GM23338 (cell line): ENCODE measurements around the gene ERC2. TPM values are rescaled to one million over a fixed set of nuclear protein-coding genes. Genes with fewer than 3 reads are reported as not detected.

Experiments
- ATAC-seq: fragments of 200-7000 bp; cut with Tn5 transposase; 3 replicates; pipeline ENCODE4 v1.9.1; 2020
- DNase-seq: peaks from one replicate; pipeline ENCODE4 v3.0.0-alpha.2; 2015; ENCODE audit warnings: low spot score
- H2AFZ ChIP-seq: fragments of 200-600 bp; sonication (generic); 2 replicates; pipeline ENCODE4 v1.8.0; 2016; ENCODE audit warnings: antibody characterized with exemption, mild to moderate bottlenecking, moderate library complexity
- H3F3A ChIP-seq: fragments of 200-600 bp; sonication (generic); replicated peaks from 2 replicates; pipeline ENCODE4 v1.8.0; 2017; ENCODE audit warnings: antibody characterized with exemption, mixed run types, low read depth
- H3K27ac ChIP-seq: fragments of 200-600 bp; sonication (generic); 2 replicates; pipeline ENCODE4 v1.6.1; 2016; ENCODE audit warnings: low read depth
- H3K27me3 ChIP-seq: fragments of 200-600 bp; sonication (generic); 2 replicates; pipeline ENCODE4 v1.8.0; 2016; ENCODE audit warnings: mild to moderate bottlenecking, mixed run types, moderate library complexity; ENCODE audit not compliant: insufficient read depth
- H3K36me3 ChIP-seq: fragments of 200-600 bp; sonication (generic); 2 replicates; pipeline ENCODE4 v1.8.0; 2016; ENCODE audit warnings: mild to moderate bottlenecking; ENCODE audit not compliant: insufficient read depth
- H3K4me1 ChIP-seq: fragments of 200-600 bp; sonication (generic); 2 replicates; pipeline ENCODE4 v1.8.0; 2016; ENCODE audit warnings: mild to moderate bottlenecking, moderate library complexity; ENCODE audit not compliant: insufficient read depth
- H3K4me2 ChIP-seq: fragments of 200-600 bp; sonication (generic); 2 replicates; pipeline ENCODE4 v1.7.1; 2017; ENCODE audit warnings: mixed run types
- H3K4me3 ChIP-seq: fragments of 200-600 bp; sonication (generic); 2 replicates; pipeline ENCODE4 v1.6.1; 2016; ENCODE audit warnings: mixed run types
- H3K79me2 ChIP-seq: fragments of 200-600 bp; sonication (generic); replicated peaks from 2 replicates; pipeline ENCODE4 v1.8.0; 2017; ENCODE audit warnings: mild to moderate bottlenecking; ENCODE audit not compliant: insufficient read depth
- H3K9me2 ChIP-seq: fragments of 200-600 bp; sonication (generic); 2 replicates; pipeline ENCODE4 v1.8.0; 2017; ENCODE audit not compliant: insufficient read depth
- H4K20me1 ChIP-seq: fragments of 200-600 bp; sonication (generic); replicated peaks from 2 replicates; pipeline ENCODE4 v1.8.0; 2017; ENCODE audit warnings: mild to moderate bottlenecking; ENCODE audit not compliant: insufficient read depth
- H3K27ac Mint-ChIP-seq: 2 replicates; pipeline ENCODE4 v1.8.0; 2020; ENCODE audit warnings: inconsistent platforms, mild to moderate bottlenecking, moderate library complexity, mixed read lengths
- H3K27me3 Mint-ChIP-seq: 3 replicates; pipeline ENCODE4 v1.8.0; 2022; ENCODE audit warnings: low read depth, mild to moderate bottlenecking, moderate library complexity, mixed read lengths, inconsistent platforms; ENCODE audit not compliant: insufficient read depth, poor library complexity
- H3K36me3 Mint-ChIP-seq: 3 replicates; pipeline ENCODE4 v1.8.0; 2021; ENCODE audit warnings: low read depth, mild to moderate bottlenecking, inconsistent platforms, moderate library complexity, mixed read lengths
- H3K4me1 Mint-ChIP-seq: 3 replicates; pipeline ENCODE4 v1.8.0; 2020; ENCODE audit warnings: mild to moderate bottlenecking, inconsistent platforms, mixed read lengths
- H3K4me3 Mint-ChIP-seq: 3 replicates; pipeline ENCODE4 v1.8.0; 2021; ENCODE audit warnings: moderate library complexity, mild to moderate bottlenecking, inconsistent platforms, mixed read lengths
- H3K9me3 Mint-ChIP-seq: 3 replicates; pipeline ENCODE4 v1.8.0; 2020; ENCODE audit warnings: moderate library complexity, mild to moderate bottlenecking, inconsistent platforms, mixed read lengths
- EZH2 ChIP-seq: fragments of 200-600 bp; sonication (generic); IDR thresholded peaks from one replicate; pipeline ENCODE4 v1.8.0; 2017; ENCODE audit warnings: antibody characterized with exemption, mild to moderate bottlenecking, low read depth; ENCODE audit not compliant: unreplicated experiment
- EZH2phosphoT487 ChIP-seq: fragments of 200-600 bp; sonication (generic); IDR thresholded peaks from one replicate; pipeline ENCODE4 v1.8.1; 2018; ENCODE audit warnings: antibody characterized with exemption; ENCODE audit not compliant: unreplicated experiment
- JUNB ChIP-seq: IDR thresholded peaks from one replicate; pipeline ENCODE4 v1.6.1; 2016; ENCODE audit warnings: antibody characterized with exemption; ENCODE audit not compliant: unreplicated experiment
- NANOG ChIP-seq: IDR thresholded peaks from 2 replicates; pipeline ENCODE4 v1.6.1; 2016; ENCODE audit warnings: antibody characterized with exemption, borderline replicate concordance
- STAT1 ChIP-seq: IDR thresholded peaks from one replicate; pipeline ENCODE4 v1.6.1; 2016; ENCODE audit warnings: antibody characterized with exemption; ENCODE audit not compliant: unreplicated experiment
- ZNF114 ChIP-seq: fragments of 250-450 bp; sonication (Bioruptor Pico); IDR thresholded peaks from 2 replicates; pipeline ENCODE4 v1.5.0; 2020; ENCODE audit warnings: mild to moderate bottlenecking, moderate library complexity
- ZNF331 ChIP-seq: fragments of 250-450 bp; sonication (Bioruptor Pico); IDR thresholded peaks from 2 replicates; pipeline ENCODE4 v1.5.0; 2020; ENCODE audit warnings: low read depth, mild to moderate bottlenecking, moderate library complexity
- polyA plus RNA-seq: library from polyadenylated mRNA; unstranded; fragments of >200 nt; fragmentation: Nextera tagmentation; extraction: Ambion mirVana; gene quantifications from 2 replicates; pipeline ENCODE4 v1.2.1, GENCODE V29; 2016
- total RNA-seq: library from RNA; depleted of rRNA; stranded (reverse); fragments of >200 nt; shearing (Covaris generic); gene quantifications from 2 replicates; pipeline ENCODE4 v1.2.3, GENCODE V29; 2014
- TF ChIP-seq, protein P1 (sequence below): fragments of 250-450 bp; sonication (Bioruptor Pico); IDR thresholded peaks from 2 replicates; pipeline ENCODE4 v1.5.0; 2020; ENCODE audit warnings: mild to moderate bottlenecking, moderate library complexity
- TF ChIP-seq, protein P2 (sequence below), 2 experiments: fragments of 200-600 bp in 1 of 2; sonication (generic) in 1 of 2; conservative IDR thresholded peaks; 2 replicates each; pipeline versions ENCODE4 v1.5.1 to v1.6.1; 2016 to 2017; ENCODE audit warnings: antibody characterized with exemption in 2 of 2, low read depth in 2 of 2, mild to moderate bottlenecking in 2 of 2, moderate library complexity in 1 of 2
- TF ChIP-seq, protein P3 (sequence below): IDR thresholded peaks from one replicate; pipeline ENCODE4 v1.6.1; 2018; ENCODE audit warnings: antibody characterized with exemption; ENCODE audit not compliant: unreplicated experiment
- TF ChIP-seq, protein P4 (sequence below): IDR thresholded peaks from 2 replicates; pipeline ENCODE4 v1.6.1; 2016; ENCODE audit warnings: antibody characterized with exemption

The ERC2 gene
- total and polyA plus RNA-seq, 2 experiments from 2014 or later: 11.8 to 13.7 TPM

DNA sequence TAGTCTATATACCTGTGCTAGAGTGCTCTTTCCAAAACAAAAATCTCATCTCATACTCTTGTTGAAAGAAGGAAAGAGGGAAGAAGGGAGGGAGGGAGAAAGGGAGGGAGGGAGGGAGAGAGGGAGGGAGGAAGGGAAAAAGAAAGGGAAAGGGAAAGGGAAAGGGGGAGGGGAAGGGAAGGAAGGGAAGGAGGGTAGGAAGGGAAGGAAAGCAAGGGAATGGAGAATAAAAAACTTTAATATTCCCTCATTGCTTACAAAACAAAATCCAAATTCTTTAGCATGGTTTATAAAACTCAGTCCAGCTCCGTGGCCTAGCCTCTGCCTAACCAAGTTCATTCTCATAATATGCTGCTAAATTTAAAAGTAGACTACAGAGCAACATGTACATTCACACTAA, 104.5 kb downstream of the ERC2 start (continued):
- TF ChIP-seq, protein P1, sequence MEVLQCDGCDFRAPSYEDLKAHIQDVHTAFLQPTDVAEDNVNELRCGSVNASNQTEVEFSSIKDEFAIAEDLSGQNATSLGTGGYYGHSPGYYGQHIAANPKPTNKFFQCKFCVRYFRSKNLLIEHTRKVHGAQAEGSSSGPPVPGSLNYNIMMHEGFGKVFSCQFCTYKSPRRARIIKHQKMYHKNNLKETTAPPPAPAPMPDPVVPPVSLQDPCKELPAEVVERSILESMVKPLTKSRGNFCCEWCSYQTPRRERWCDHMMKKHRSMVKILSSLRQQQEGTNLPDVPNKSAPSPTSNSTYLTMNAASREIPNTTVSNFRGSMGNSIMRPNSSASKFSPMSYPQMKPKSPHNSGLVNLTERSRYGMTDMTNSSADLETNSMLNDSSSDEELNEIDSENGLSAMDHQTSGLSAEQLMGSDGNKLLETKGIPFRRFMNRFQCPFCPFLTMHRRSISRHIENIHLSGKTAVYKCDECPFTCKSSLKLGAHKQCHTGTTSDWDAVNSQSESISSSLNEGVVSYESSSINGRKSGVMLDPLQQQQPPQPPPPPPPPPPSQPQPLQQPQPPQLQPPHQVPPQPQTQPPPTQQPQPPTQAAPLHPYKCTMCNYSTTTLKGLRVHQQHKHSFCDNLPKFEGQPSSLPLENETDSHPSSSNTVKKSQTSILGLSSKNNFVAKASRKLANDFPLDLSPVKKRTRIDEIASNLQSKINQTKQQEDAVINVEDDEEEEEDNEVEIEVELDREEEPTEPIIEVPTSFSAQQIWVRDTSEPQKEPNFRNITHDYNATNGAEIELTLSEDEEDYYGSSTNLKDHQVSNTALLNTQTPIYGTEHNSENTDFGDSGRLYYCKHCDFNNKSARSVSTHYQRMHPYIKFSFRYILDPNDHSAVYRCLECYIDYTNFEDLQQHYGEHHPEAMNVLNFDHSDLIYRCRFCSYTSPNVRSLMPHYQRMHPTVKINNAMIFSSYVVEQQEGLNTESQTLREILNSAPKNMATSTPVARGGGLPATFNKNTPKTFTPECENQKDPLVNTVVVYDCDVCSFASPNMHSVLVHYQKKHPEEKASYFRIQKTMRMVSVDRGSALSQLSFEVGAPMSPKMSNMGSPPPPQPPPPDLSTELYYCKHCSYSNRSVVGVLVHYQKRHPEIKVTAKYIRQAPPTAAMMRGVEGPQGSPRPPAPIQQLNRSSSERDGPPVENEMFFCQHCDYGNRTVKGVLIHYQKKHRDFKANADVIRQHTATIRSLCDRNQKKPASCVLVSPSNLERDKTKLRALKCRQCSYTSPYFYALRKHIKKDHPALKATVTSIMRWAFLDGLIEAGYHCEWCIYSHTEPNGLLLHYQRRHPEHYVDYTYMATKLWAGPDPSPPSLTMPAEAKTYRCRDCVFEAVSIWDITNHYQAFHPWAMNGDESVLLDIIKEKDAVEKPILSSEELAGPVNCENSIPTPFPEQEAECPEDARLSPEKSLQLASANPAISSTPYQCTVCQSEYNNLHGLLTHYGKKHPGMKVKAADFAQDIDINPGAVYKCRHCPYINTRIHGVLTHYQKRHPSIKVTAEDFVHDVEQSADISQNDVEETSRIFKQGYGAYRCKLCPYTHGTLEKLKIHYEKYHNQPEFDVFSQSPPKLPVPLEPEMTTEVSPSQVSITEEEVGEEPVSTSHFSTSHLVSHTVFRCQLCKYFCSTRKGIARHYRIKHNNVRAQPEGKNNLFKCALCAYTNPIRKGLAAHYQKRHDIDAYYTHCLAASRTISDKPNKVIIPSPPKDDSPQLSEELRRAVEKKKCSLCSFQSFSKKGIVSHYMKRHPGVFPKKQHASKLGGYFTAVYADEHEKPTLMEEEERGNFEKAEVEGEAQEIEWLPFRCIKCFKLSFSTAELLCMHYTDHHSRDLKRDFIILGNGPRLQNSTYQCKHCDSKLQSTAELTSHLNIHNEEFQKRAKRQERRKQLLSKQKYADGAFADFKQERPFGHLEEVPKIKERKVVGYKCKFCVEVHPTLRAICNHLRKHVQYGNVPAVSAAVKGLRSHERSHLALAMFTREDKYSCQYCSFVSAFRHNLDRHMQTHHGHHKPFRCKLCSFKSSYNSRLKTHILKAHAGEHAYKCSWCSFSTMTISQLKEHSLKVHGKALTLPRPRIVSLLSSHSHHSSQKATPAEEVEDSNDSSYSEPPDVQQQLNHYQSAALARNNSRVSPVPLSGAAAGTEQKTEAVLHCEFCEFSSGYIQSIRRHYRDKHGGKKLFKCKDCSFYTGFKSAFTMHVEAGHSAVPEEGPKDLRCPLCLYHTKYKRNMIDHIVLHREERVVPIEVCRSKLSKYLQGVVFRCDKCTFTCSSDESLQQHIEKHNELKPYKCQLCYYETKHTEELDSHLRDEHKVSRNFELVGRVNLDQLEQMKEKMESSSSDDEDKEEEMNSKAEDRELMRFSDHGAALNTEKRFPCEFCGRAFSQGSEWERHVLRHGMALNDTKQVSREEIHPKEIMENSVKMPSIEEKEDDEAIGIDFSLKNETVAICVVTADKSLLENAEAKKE (CRISPR knock-in tag): no peak
- TF ChIP-seq ZNF331 (no peak), EZH2 (no peak), EZH2phosphoT487 (no peak)
- TF ChIP-seq, protein P2, sequence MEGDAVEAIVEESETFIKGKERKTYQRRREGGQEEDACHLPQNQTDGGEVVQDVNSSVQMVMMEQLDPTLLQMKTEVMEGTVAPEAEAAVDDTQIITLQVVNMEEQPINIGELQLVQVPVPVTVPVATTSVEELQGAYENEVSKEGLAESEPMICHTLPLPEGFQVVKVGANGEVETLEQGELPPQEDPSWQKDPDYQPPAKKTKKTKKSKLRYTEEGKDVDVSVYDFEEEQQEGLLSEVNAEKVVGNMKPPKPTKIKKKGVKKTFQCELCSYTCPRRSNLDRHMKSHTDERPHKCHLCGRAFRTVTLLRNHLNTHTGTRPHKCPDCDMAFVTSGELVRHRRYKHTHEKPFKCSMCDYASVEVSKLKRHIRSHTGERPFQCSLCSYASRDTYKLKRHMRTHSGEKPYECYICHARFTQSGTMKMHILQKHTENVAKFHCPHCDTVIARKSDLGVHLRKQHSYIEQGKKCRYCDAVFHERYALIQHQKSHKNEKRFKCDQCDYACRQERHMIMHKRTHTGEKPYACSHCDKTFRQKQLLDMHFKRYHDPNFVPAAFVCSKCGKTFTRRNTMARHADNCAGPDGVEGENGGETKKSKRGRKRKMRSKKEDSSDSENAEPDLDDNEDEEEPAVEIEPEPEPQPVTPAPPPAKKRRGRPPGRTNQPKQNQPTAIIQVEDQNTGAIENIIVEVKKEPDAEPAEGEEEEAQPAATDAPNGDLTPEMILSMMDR (conservative IDR thresholded peaks at IDR 0.05; ENCODE audit: low read depth in 2 of 2): no peak

DNA sequence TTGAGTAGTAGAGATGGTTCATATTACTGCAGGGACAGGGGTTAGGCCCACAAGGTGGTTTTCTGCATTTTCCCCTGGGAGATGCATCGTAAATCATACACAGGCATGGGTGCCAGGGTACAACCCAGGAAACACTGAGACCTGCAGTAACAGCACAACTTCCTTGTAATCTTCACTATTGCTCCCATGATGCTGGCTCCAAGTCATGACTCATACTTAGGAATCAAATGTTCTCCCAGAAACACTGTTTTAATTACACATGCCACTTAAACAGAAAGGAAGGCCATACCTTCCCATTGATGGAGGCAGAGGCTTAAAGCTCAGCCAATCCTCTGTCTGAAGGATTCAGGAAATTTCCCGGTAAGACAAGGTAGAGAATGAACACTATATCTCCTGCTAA, 106.5 kb downstream of the ERC2 start:
- H3K36me3 ChIP-seq: no peaks in the 10 kb centered on the region
- H3K4me3 ChIP-seq: no peak overlapping the region
- no peak overlapping the region for H3K27ac Mint-ChIP-seq
- ATAC-seq (no peak), DNase-seq (no peak)
- H3K4me3 Mint-ChIP-seq: no peak overlapping the region
- no peaks in the 10 kb centered on the region for H3K9me3 Mint-ChIP-seq
- no peaks in the 10 kb centered on the region for H3K27me3 Mint-ChIP-seq
- no peaks in the 10 kb centered on the region for H3K79me2 ChIP-seq
- no peak overlapping the region for H3K27ac ChIP-seq
- no peaks in the 10 kb centered on the region for H3K9me2 ChIP-seq
- peaks cover 7% of the 10 kb centered on the region; the same call in 1 of the 2 replicates for H3K4me1 ChIP-seq
- no peaks in the 10 kb centered on the region for H4K20me1 ChIP-seq
- H3K4me2 ChIP-seq: no peak overlapping the region
- H2AFZ ChIP-seq: no peak overlapping the region
- no peaks in the 10 kb centered on the region for H3K27me3 ChIP-seq
- no peaks in the 10 kb centered on the region for H3F3A ChIP-seq
- peaks cover 9% of the 10 kb centered on the region; the same call in 2 of the 3 replicates for H3K36me3 Mint-ChIP-seq
- peaks cover 30% of the 10 kb centered on the region for H3K4me1 Mint-ChIP-seq
- TF ChIP-seq, protein P3, sequence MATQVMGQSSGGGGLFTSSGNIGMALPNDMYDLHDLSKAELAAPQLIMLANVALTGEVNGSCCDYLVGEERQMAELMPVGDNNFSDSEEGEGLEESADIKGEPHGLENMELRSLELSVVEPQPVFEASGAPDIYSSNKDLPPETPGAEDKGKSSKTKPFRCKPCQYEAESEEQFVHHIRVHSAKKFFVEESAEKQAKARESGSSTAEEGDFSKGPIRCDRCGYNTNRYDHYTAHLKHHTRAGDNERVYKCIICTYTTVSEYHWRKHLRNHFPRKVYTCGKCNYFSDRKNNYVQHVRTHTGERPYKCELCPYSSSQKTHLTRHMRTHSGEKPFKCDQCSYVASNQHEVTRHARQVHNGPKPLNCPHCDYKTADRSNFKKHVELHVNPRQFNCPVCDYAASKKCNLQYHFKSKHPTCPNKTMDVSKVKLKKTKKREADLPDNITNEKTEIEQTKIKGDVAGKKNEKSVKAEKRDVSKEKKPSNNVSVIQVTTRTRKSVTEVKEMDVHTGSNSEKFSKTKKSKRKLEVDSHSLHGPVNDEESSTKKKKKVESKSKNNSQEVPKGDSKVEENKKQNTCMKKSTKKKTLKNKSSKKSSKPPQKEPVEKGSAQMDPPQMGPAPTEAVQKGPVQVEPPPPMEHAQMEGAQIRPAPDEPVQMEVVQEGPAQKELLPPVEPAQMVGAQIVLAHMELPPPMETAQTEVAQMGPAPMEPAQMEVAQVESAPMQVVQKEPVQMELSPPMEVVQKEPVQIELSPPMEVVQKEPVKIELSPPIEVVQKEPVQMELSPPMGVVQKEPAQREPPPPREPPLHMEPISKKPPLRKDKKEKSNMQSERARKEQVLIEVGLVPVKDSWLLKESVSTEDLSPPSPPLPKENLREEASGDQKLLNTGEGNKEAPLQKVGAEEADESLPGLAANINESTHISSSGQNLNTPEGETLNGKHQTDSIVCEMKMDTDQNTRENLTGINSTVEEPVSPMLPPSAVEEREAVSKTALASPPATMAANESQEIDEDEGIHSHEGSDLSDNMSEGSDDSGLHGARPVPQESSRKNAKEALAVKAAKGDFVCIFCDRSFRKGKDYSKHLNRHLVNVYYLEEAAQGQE: no peak
- TF ChIP-seq NANOG (no peak), EZH2phosphoT487 (no peak), ZNF114 (no peak), STAT1 (no peak), JUNB (no peak)
- TF ChIP-seq, protein P4, sequence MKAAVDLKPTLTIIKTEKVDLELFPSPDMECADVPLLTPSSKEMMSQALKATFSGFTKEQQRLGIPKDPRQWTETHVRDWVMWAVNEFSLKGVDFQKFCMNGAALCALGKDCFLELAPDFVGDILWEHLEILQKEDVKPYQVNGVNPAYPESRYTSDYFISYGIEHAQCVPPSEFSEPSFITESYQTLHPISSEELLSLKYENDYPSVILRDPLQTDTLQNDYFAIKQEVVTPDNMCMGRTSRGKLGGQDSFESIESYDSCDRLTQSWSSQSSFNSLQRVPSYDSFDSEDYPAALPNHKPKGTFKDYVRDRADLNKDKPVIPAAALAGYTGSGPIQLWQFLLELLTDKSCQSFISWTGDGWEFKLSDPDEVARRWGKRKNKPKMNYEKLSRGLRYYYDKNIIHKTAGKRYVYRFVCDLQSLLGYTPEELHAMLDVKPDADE: no peak
